SK-N-SH (cell line): Measurements from ENCODE around the gene LDAH.

Source experiments
- CTCF ChIP-seq: fragments of 200-600 bp; sonication (generic); IDR thresholded peaks from 2 replicates; pipeline ENCODE4 v1.6.1; 2017; ENCODE audit warnings: antibody characterized with exemption, mild to moderate bottlenecking, moderate library complexity
- POLR2AphosphoS5 ChIP-seq: IDR thresholded peaks from 2 replicates; pipeline ENCODE4 v1.6.1; 2012; ENCODE audit warnings: low read depth, low read length
- RCOR1 ChIP-seq: fragments of 150-350 bp; IDR thresholded peaks from 2 replicates; pipeline ENCODE4 v1.6.1; 2017; ENCODE audit warnings: antibody characterized with exemption, low read length
- TF ChIP-seq, protein P1 (sequence below): IDR thresholded peaks from 2 replicates; pipeline ENCODE4 v1.6.1; 2012; ENCODE audit warnings: mild to moderate bottlenecking, low read depth, low read length, moderate library complexity

GRCh38 chr2:20722592-20723240 lies 100.2 kb downstream of the LDAH start:
- TF ChIP-seq, protein P1, sequence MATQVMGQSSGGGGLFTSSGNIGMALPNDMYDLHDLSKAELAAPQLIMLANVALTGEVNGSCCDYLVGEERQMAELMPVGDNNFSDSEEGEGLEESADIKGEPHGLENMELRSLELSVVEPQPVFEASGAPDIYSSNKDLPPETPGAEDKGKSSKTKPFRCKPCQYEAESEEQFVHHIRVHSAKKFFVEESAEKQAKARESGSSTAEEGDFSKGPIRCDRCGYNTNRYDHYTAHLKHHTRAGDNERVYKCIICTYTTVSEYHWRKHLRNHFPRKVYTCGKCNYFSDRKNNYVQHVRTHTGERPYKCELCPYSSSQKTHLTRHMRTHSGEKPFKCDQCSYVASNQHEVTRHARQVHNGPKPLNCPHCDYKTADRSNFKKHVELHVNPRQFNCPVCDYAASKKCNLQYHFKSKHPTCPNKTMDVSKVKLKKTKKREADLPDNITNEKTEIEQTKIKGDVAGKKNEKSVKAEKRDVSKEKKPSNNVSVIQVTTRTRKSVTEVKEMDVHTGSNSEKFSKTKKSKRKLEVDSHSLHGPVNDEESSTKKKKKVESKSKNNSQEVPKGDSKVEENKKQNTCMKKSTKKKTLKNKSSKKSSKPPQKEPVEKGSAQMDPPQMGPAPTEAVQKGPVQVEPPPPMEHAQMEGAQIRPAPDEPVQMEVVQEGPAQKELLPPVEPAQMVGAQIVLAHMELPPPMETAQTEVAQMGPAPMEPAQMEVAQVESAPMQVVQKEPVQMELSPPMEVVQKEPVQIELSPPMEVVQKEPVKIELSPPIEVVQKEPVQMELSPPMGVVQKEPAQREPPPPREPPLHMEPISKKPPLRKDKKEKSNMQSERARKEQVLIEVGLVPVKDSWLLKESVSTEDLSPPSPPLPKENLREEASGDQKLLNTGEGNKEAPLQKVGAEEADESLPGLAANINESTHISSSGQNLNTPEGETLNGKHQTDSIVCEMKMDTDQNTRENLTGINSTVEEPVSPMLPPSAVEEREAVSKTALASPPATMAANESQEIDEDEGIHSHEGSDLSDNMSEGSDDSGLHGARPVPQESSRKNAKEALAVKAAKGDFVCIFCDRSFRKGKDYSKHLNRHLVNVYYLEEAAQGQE = no peak
- TF ChIP-seq CTCF = no peak; the same call in 1 of the 2 replicates
- no peak for TF ChIP-seq RCOR1
- no peak for TF ChIP-seq POLR2AphosphoS5
